ENCODE data around the gene CCN5.
"Not testable (repeated sequence)": the region's sequence is repeated elsewhere in the genome, so short reads cannot be mapped to it uniquely, and the experiment has no call there.

Gene CCN5

GRCh38 chr20:44694159-44694558, 21.0 kb upstream of the CCN5 start:
- DNase-seq (ENCODE audit: low read depth in 2 of 2), result no peak

- no peak for DNase-seq (ENCODE audit: low read depth in 2 of 2)
These were observed 19.9 kb upstream of the CCN5 start for GRCh38 chr20:44695295-44695673.

- no peak for DNase-seq (ENCODE audit: low read depth in 2 of 2)
These were observed 19.4 kb upstream of the CCN5 start for GRCh38 chr20:44695674-44696300.

- no peak for DNase-seq (ENCODE audit: low read depth in 2 of 2)
These were observed 18.9 kb upstream of the CCN5 start for GRCh38 chr20:44696315-44696714.

GRCh38 chr20:44697041-44697440, 18.1 kb upstream of the CCN5 start:
- not testable (repeated sequence) for DNase-seq (ENCODE audit: low read depth in 2 of 2)

GRCh38 chr20:44698351-44698750, 16.8 kb upstream of the CCN5 start:
- DNase-seq (ENCODE audit: low read depth in 2 of 2), result no peak

- no peak for DNase-seq (ENCODE audit: low read depth in 2 of 2)
These were observed 14.9 kb upstream of the CCN5 start for GRCh38 chr20:44700306-44700705.

GRCh38 chr20:44701118-44701857, 13.9 kb upstream of the CCN5 start:
- no peak for DNase-seq (ENCODE audit: low read depth in 2 of 2)

- DNase-seq (ENCODE audit: low read depth in 2 of 2), result no peak
These were observed 13.3 kb upstream of the CCN5 start for GRCh38 chr20:44701858-44702256.

GRCh38 chr20:44702776-44703175, 12.4 kb upstream of the CCN5 start:
- no peak for DNase-seq (ENCODE audit: low read depth in 2 of 2)

- no peak for DNase-seq (ENCODE audit: low read depth in 2 of 2)
These were observed 11.8 kb upstream of the CCN5 start for GRCh38 chr20:44703183-44703925.

- no peak for DNase-seq (ENCODE audit: low read depth in 2 of 2)
These were observed 11.1 kb upstream of the CCN5 start for GRCh38 chr20:44703956-44704488.

- DNase-seq (ENCODE audit: low read depth in 2 of 2), result no peak
These were observed 10.6 kb upstream of the CCN5 start for GRCh38 chr20:44704551-44704971.

GRCh38 chr20:44705364-44706094, 9.6 kb upstream of the CCN5 start:
- no peak for DNase-seq (ENCODE audit: low read depth in 2 of 2)

GRCh38 chr20:44706301-44707017, 8.7 kb upstream of the CCN5 start:
- DNase-seq (ENCODE audit: low read depth in 2 of 2), result no peak

- no peak for DNase-seq (ENCODE audit: low read depth in 2 of 2)
These were observed 8.1 kb upstream of the CCN5 start for GRCh38 chr20:44707018-44707579.

- DNase-seq (ENCODE audit: low read depth in 2 of 2), result no peak
These were observed 5.8 kb upstream of the CCN5 start for GRCh38 chr20:44709380-44709779.

- DNase-seq (ENCODE audit: low read depth in 2 of 2), result no peak
These were observed 5.4 kb upstream of the CCN5 start for GRCh38 chr20:44709797-44710196.

- DNase-seq (ENCODE audit: low read depth in 2 of 2), result no peak
These were observed 3.9 kb upstream of the CCN5 start for GRCh38 chr20:44711237-44711636.

GRCh38 chr20:44714102-44714700, 968 bp upstream of the CCN5 start:
- no peak for DNase-seq (ENCODE audit: low read depth in 2 of 2)
